Measurements from ENCODE around the gene MRPL39. TPM values are rescaled to one million over a fixed set of nuclear protein-coding genes. Genes with fewer than 3 reads are reported as not detected.

Gene MRPL39
- polyA plus RNA-seq, 2 of the 4 experiments (the other 2 are of a cell fraction), result 36.8 to 43.7 TPM

DNA sequence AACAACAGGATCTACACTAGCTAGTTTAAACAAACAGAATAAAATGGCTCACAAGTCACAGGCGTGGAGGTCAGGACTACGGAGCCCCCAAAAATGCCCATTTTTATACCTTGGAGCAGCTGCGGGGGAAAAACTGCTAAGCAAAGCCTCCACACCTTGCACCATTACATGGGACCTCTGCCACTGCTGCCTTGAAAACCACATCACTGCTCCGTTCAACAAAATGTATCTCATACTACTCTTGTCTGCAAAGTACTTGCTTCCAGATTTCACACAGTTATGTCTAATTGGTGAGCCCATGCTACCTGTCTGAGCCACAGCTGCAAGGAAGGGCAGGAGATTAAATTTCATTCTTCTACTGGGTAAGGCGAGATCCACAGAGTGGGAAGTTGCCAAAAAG, 24.4 kb downstream of the MRPL39 start (continued):
- TF ChIP-seq, protein P1, sequence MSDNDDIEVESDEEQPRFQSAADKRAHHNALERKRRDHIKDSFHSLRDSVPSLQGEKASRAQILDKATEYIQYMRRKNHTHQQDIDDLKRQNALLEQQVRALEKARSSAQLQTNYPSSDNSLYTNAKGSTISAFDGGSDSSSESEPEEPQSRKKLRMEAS (IDR thresholded peaks at IDR 0.05), result no peak
- TF ChIP-seq, protein P2, sequence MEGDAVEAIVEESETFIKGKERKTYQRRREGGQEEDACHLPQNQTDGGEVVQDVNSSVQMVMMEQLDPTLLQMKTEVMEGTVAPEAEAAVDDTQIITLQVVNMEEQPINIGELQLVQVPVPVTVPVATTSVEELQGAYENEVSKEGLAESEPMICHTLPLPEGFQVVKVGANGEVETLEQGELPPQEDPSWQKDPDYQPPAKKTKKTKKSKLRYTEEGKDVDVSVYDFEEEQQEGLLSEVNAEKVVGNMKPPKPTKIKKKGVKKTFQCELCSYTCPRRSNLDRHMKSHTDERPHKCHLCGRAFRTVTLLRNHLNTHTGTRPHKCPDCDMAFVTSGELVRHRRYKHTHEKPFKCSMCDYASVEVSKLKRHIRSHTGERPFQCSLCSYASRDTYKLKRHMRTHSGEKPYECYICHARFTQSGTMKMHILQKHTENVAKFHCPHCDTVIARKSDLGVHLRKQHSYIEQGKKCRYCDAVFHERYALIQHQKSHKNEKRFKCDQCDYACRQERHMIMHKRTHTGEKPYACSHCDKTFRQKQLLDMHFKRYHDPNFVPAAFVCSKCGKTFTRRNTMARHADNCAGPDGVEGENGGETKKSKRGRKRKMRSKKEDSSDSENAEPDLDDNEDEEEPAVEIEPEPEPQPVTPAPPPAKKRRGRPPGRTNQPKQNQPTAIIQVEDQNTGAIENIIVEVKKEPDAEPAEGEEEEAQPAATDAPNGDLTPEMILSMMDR (IDR thresholded peaks at IDR 0.05), result no peak
- TF ChIP-seq FOSB (CRISPR knock-in tag; IDR thresholded peaks at IDR 0.05) (no peak), MAZ (IDR thresholded peaks at IDR 0.05; ENCODE audit: borderline replicate concordance, low read depth, low read length) (no peak)
- TF ChIP-seq, protein P3, sequence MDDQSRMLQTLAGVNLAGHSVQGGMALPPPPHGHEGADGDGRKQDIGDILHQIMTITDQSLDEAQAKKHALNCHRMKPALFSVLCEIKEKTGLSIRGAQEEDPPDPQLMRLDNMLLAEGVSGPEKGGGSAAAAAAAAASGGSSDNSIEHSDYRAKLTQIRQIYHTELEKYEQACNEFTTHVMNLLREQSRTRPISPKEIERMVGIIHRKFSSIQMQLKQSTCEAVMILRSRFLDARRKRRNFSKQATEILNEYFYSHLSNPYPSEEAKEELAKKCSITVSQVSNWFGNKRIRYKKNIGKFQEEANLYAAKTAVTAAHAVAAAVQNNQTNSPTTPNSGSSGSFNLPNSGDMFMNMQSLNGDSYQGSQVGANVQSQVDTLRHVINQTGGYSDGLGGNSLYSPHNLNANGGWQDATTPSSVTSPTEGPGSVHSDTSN (IDR thresholded peaks at IDR 0.05), result no peak

DNA sequence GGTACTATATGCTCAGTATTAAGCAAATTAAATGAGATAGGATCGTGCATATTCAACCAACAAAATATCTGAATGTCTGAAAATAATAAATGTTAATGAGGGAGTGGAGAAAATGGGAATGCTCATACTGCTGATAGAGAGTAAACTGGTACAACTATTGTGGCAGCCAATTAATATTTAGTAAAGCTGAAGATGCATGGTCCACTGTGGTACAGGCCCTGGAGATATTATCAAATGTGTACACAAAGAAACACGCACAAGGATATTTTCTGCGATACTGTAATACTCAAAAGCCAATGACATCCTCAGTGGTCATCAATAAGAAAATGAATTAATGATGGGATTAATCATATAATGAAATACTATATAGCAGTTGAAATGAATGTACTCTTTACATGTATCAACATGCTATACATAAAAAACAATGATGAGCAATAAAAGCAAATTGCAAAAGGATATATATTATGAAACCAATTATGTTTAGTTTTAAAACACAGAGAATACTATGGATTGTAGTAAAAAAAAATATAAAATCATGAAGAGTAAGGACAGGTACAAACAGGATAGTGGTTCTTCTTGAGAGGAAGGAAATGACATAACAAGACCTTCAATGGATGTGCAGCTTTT, 25.0 kb downstream of the MRPL39 start:
- H3K4me1 ChIP-seq, result no peaks in the 10 kb centered on the region
- TF ChIP-seq MAZ (IDR thresholded peaks at IDR 0.05; ENCODE audit: borderline replicate concordance, low read depth, low read length) (no peak), GATA3 (IDR thresholded peaks at IDR 0.05; ENCODE audit: borderline replicate concordance) (no peak), ZSCAN20 (CRISPR knock-in tag; IDR thresholded peaks at IDR 0.05) (no peak), ZC3H11A (IDR thresholded peaks at IDR 0.05) (no peak), HDAC2 (IDR thresholded peaks at IDR 0.05) (no peak), HOXB13 (CRISPR knock-in tag; IDR thresholded peaks at IDR 0.05; ENCODE audit: low read depth) (no peak), JUNB (IDR thresholded peaks at IDR 0.05) (no peak), CBX8 (IDR thresholded peaks at IDR 0.05) (no peak), POLR2AphosphoS2 (conservative IDR thresholded peaks at IDR 0.05; ENCODE audit: low read length) (no peak), FOSB (CRISPR knock-in tag; IDR thresholded peaks at IDR 0.05) (no peak)
- TF ChIP-seq, protein P4, sequence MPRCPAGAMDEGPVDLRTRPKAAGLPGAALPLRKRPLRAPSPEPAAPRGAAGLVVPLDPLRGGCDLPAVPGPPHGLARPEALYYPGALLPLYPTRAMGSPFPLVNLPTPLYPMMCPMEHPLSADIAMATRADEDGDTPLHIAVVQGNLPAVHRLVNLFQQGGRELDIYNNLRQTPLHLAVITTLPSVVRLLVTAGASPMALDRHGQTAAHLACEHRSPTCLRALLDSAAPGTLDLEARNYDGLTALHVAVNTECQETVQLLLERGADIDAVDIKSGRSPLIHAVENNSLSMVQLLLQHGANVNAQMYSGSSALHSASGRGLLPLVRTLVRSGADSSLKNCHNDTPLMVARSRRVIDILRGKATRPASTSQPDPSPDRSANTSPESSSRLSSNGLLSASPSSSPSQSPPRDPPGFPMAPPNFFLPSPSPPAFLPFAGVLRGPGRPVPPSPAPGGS (IDR thresholded peaks at IDR 0.05), result no peak
- TF ChIP-seq, protein P5, sequence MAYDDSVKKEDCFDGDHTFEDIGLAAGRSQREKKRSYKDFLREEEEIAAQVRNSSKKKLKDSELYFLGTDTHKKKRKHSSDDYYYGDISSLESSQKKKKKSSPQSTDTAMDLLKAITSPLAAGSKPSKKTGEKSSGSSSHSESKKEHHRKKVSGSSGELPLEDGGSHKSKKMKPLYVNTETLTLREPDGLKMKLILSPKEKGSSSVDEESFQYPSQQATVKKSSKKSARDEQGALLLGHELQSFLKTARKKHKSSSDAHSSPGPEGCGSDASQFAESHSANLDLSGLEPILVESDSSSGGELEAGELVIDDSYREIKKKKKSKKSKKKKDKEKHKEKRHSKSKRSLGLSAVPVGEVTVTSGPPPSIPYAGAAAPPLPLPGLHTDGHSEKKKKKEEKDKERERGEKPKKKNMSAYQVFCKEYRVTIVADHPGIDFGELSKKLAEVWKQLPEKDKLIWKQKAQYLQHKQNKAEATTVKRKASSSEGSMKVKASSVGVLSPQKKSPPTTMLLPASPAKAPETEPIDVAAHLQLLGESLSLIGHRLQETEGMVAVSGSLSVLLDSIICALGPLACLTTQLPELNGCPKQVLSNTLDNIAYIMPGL (CRISPR knock-in tag; IDR thresholded peaks at IDR 0.05; ENCODE audit: borderline replicate concordance), result no peak
- TF ChIP-seq, protein P6, sequence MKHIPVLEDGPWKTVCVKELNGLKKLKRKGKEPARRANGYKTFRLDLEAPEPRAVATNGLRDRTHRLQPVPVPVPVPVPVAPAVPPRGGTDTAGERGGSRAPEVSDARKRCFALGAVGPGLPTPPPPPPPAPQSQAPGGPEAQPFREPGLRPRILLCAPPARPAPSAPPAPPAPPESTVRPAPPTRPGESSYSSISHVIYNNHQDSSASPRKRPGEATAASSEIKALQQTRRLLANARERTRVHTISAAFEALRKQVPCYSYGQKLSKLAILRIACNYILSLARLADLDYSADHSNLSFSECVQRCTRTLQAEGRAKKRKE (CRISPR knock-in tag; IDR thresholded peaks at IDR 0.05; ENCODE audit: low read depth), result no peak
- H3K4me3 ChIP-seq, result no peak overlapping the region
- ChIA-PET POLR2A (no interaction called here), CTCF (interaction anchor here (0.6 kb wide), 1 partner anchor 19 kb away, joined by 3 read pairs; no protein-coding TSS in a partner anchor)
- no peaks in the 10 kb centered on the region for H3K9me3 ChIP-seq
- H3K4me2 ChIP-seq, result no peak overlapping the region
- WGBS (ENCODE audit: missing lambda C conversion rate), result 94% methylated on average over 3 of the region's 3 CpGs
- no peak for FAIRE-seq
- DNase-seq (ENCODE audit: low read depth in 1 of 2, low spot score in 1 of 2), result no peak
- ATAC-seq, result no peak
- no peak overlapping the region for H3K27ac ChIP-seq

DNA sequence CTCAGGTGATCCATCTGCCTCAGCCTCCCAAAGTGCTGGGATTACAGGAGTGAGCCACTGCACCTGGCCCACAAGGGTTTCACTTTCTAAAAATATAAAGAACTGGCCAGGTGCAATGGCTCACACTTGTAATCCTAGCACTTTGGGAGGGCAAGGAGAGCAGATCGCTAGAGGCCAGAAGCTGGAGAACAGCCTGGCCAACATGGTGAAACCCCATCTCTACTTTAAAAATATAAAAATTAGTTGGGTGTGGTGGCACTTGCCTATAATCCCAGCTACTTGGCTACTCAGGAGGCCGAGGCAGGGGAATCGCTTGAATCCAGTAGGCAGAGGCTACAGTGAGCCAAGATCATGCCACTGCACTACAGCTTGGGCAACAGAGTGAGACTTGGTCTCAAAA, 25.7 kb downstream of the MRPL39 start:
- POLR2A ChIA-PET, result no interaction called here
- H3K4me2 ChIP-seq, result no peak overlapping the region
- ATAC-seq, result no peak
- no peak for DNase-seq (ENCODE audit: low read depth in 1 of 2, low spot score in 1 of 2)
- H3K9me3 ChIP-seq, result no peaks in the 10 kb centered on the region
- H3K4me1 ChIP-seq, result no peaks in the 10 kb centered on the region
- FAIRE-seq, result no peak
- TF ChIP-seq KDM5A (IDR thresholded peaks at IDR 0.05) (no peak), CEBPB (IDR thresholded peaks at IDR 0.05) (no peak), HOXA7 (CRISPR knock-in tag; IDR thresholded peaks at IDR 0.05) (no peak)
- TF ChIP-seq, protein P3 (IDR thresholded peaks at IDR 0.05), result no peak
- TF ChIP-seq, protein P7, sequence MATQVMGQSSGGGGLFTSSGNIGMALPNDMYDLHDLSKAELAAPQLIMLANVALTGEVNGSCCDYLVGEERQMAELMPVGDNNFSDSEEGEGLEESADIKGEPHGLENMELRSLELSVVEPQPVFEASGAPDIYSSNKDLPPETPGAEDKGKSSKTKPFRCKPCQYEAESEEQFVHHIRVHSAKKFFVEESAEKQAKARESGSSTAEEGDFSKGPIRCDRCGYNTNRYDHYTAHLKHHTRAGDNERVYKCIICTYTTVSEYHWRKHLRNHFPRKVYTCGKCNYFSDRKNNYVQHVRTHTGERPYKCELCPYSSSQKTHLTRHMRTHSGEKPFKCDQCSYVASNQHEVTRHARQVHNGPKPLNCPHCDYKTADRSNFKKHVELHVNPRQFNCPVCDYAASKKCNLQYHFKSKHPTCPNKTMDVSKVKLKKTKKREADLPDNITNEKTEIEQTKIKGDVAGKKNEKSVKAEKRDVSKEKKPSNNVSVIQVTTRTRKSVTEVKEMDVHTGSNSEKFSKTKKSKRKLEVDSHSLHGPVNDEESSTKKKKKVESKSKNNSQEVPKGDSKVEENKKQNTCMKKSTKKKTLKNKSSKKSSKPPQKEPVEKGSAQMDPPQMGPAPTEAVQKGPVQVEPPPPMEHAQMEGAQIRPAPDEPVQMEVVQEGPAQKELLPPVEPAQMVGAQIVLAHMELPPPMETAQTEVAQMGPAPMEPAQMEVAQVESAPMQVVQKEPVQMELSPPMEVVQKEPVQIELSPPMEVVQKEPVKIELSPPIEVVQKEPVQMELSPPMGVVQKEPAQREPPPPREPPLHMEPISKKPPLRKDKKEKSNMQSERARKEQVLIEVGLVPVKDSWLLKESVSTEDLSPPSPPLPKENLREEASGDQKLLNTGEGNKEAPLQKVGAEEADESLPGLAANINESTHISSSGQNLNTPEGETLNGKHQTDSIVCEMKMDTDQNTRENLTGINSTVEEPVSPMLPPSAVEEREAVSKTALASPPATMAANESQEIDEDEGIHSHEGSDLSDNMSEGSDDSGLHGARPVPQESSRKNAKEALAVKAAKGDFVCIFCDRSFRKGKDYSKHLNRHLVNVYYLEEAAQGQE (IDR thresholded peaks at IDR 0.05), result no peak
- WGBS (ENCODE audit: missing lambda C conversion rate), result 93% methylated on average over 3 of the region's 3 CpGs
- CTCF ChIA-PET, result interaction anchor here (0.6 kb wide), 1 partner anchor 19 kb away, joined by 3 read pairs; no protein-coding TSS in a partner anchor
- H3K4me3 ChIP-seq, result no peak overlapping the region
- no peak overlapping the region for H3K27ac ChIP-seq
